ENCODE data around the gene OR6K2. TPM values are rescaled to one million over a fixed set of nuclear protein-coding genes. Genes with fewer than 3 reads are reported as not detected.

Gene OR6K2
- total RNA-seq, 3 donors from 2014 or later (not counting 1 experiment from before 2014, with no cell fraction given): not detected

DNA sequence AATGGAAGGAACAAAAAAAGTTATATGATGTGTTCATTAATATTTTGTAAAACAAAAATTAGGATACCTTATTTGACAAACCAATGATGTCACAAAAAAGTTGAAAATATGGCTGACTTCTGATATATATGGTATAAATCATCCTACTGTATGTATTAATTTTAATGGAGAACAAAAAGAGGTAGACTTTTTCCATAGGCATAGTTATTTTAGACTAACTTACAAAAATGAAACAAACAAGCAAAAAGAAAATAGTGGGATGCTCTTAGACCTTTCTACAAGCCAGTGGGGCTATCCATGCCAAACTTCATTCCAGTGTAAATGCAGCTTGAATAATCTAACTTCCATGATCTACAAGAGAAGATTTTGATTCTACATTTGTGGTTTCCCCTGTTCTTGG lies 13.4 kb downstream of the OR6K2 start:
- H3K4me1 ChIP-seq (ENCODE audit: control insufficient read depth, insufficient read depth, low read length): no peaks in the 10 kb centered on the region
- peaks cover 5% of the 10 kb centered on the region for H3K27me3 ChIP-seq (ENCODE audit: control insufficient read depth, insufficient read depth, low read length)
- ATAC-seq: no peak
- no peaks in the 10 kb centered on the region for H3K9me3 ChIP-seq (ENCODE audit: control insufficient read depth, insufficient read depth, low read length)
- intact Hi-C loops (cut with micrococcal nuclease): no loop called here
- peaks cover 18 to 38% of the 10 kb centered on the region in 2 donors for H3K27me3 Mint-ChIP-seq (ENCODE audit: low read depth in 2 of 2)
- no peak for DNase-seq
- H3K4me3 ChIP-seq (ENCODE audit: low read length): no peak overlapping the region
- H3K27ac Mint-ChIP-seq: no peak overlapping the region
- no peaks in the 10 kb centered on the region for H3K36me3 Mint-ChIP-seq
- no peaks in the 10 kb centered on the region for H3K36me3 ChIP-seq (ENCODE audit: control insufficient read depth, insufficient read depth, low read length)
- H3K4me1 Mint-ChIP-seq: no peaks in the 10 kb centered on the region
- H3K9me3 Mint-ChIP-seq: no peaks in the 10 kb centered on the region
- TF ChIP-seq, protein P1, sequence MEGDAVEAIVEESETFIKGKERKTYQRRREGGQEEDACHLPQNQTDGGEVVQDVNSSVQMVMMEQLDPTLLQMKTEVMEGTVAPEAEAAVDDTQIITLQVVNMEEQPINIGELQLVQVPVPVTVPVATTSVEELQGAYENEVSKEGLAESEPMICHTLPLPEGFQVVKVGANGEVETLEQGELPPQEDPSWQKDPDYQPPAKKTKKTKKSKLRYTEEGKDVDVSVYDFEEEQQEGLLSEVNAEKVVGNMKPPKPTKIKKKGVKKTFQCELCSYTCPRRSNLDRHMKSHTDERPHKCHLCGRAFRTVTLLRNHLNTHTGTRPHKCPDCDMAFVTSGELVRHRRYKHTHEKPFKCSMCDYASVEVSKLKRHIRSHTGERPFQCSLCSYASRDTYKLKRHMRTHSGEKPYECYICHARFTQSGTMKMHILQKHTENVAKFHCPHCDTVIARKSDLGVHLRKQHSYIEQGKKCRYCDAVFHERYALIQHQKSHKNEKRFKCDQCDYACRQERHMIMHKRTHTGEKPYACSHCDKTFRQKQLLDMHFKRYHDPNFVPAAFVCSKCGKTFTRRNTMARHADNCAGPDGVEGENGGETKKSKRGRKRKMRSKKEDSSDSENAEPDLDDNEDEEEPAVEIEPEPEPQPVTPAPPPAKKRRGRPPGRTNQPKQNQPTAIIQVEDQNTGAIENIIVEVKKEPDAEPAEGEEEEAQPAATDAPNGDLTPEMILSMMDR (IDR thresholded peaks at IDR 0.05): no peak
- H3K27ac ChIP-seq (ENCODE audit: low read length): no peak overlapping the region
- H3K4me3 Mint-ChIP-seq: no peak overlapping the region

DNA sequence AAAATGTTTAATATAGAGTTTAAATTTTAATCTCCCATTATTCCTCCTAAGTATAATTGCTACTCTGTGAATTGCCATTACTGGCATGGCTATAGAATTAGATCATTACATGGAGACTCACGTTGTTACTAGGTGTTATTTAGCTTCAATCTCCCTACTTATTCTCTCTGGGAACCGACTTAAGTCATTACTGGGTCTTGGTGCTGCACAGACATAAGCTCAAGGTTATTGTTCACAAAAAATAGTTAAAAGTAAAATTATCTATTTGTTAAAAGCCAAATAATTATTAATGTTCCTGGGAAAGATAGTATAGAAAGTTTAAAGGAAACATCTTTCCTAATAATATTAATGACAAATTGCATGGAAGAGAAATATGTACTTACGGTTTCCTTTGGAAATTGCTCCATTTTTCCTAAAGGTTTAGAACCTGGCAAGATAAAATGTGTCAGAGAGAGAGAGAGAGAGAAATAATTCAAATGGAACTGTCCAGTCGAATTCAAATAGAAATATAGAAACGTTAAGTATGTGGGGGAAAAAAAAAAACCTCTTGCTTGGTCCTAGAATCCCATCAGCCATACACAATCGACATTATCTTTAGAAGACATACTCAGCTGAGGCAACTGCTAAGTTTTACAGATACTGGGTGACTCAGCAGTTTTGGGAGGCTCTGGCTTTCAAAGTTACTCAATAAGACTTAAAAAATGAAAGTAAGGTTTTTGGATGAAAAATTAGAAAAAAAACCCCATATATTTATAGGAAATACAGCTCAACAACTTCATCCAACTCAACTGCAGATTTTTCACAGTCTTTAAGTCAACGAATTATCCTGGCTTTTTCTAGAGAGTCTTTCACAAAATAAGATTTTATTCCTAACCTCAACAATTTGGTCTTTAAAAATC lies 14.1 kb downstream of the OR6K2 start, which contains the start of gene SPTA1:
Gene SPTA1, minus strand, starts transcription at position 605 of the 899 bp plus-strand sequence. Its CDS starts 198 bp downstream, at position 407.
- peaks cover 5% of the 10 kb centered on the region for H3K27me3 ChIP-seq (ENCODE audit: control insufficient read depth, insufficient read depth, low read length)
- Mint-ChIP-seq H3K9me3 (no peaks in the 10 kb centered on the region), H3K27ac (no peak within 1 kb of the TSS), H3K36me3 (no peaks in the 10 kb centered on the region), H3K27me3 (ENCODE audit: low read depth in 2 of 2) (peaks cover 22 to 38% of the 10 kb centered on the region in 2 donors), H3K4me1 (no peaks in the 10 kb centered on the region), H3K4me3 (no peak within 1 kb of the TSS)
- intact Hi-C loops (cut with micrococcal nuclease): no loop called here
- TF ChIP-seq, protein P1 (IDR thresholded peaks at IDR 0.05): no peak
- no peaks in the 10 kb centered on the region for H3K4me1 ChIP-seq (ENCODE audit: control insufficient read depth, insufficient read depth, low read length)
- ATAC-seq (no peak), DNase-seq (no peak)
- no peak within 1 kb of the TSS for H3K27ac ChIP-seq (ENCODE audit: low read length)
- H3K9me3 ChIP-seq (ENCODE audit: control insufficient read depth, insufficient read depth, low read length): no peaks in the 10 kb centered on the region
- H3K4me3 ChIP-seq (ENCODE audit: low read length): no peak within 1 kb of the TSS
- H3K36me3 ChIP-seq (ENCODE audit: control insufficient read depth, insufficient read depth, low read length): no peaks in the 10 kb centered on the region
- 61% methylated on average over 3 of the region's 7 CpGs for WGBS (ENCODE audit: insufficient coverage)

DNA sequence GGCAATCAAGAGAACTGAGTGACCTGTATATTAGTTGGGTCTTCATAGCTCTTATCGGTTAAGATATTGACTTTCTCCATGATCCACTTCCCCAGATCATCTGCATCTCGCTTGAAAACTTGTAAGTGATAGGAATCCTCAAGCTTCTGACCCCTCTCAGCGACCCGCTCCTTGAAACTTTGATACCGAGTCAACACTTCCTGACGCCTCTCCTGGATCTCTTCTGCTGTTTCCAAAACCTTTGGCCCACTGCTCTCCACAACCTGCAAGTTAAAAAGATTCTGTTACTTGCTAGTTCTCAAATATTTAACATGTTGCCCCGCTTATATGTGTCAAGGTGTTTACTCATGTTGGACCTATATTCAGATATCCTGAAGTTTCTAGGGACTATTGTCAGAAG lies 15.4 kb downstream of the OR6K2 start:
- TF ChIP-seq, protein P1 (IDR thresholded peaks at IDR 0.05): no peak
- Histone ChIP-seq H3K27me3 (ENCODE audit: control insufficient read depth, insufficient read depth, low read length) (peaks cover 5% of the 10 kb centered on the region), H3K4me3 (ENCODE audit: low read length) (no peak overlapping the region), H3K9me3 (ENCODE audit: control insufficient read depth, insufficient read depth, low read length) (no peaks in the 10 kb centered on the region), H3K36me3 (ENCODE audit: control insufficient read depth, insufficient read depth, low read length) (no peaks in the 10 kb centered on the region), H3K27ac (ENCODE audit: low read length) (no peak overlapping the region), H3K4me1 (ENCODE audit: control insufficient read depth, insufficient read depth, low read length) (no peaks in the 10 kb centered on the region)
- peaks cover 21 to 38% of the 10 kb centered on the region in 2 donors for H3K27me3 Mint-ChIP-seq (ENCODE audit: low read depth in 2 of 2)
- H3K4me1 Mint-ChIP-seq: no peaks in the 10 kb centered on the region
- H3K27ac Mint-ChIP-seq: no peak overlapping the region
- intact Hi-C loops (cut with micrococcal nuclease): no loop called here
- H3K9me3 Mint-ChIP-seq: no peaks in the 10 kb centered on the region
- 79% methylated on average over 7 of the region's 7 CpGs for WGBS (ENCODE audit: insufficient coverage)
- no peak for ATAC-seq
- no peak for DNase-seq
- H3K4me3 Mint-ChIP-seq: no peak overlapping the region
- no peaks in the 10 kb centered on the region for H3K36me3 Mint-ChIP-seq
